K562 (cell line): Measurements from ENCODE around the gene AGBL1. TPM values are rescaled to one million over a fixed set of nuclear protein-coding genes. Genes with fewer than 3 reads are reported as not detected.

Experiments used
- ATAC-seq: fragments of 200-7000 bp; cut with Tn5 transposase; 3 replicates; pipeline ENCODE4 v1.9.1; 2020; ENCODE audit warnings: moderate library complexity
- BruUV-seq: library from RNA; stranded (reverse); fragments of 400-500 nt; replicated peaks from 2 replicates; lab custom pipeline; 2021; lab: Mats Ljungman, UMichigan
- CTCF ChIA-PET: fragments of 300-600 bp; formaldehyde crosslinking; extraction: SDS; loops from one replicate; lab custom pipeline; 2021; ENCODE audit warnings: low intra/inter-chr PET ratio; lab: Yijun Ruan, JAX
- POLR2A ChIA-PET: fragments of 300-600, 350-650 bp; sonication (Branson Sonifier 250); formaldehyde crosslinking; extraction: SDS; loops from one replicate; lab custom pipeline; 2021; ENCODE audit warnings: antibody characterized with exemption, inconsistent platforms; lab: Yijun Ruan, JAX
- DNase-seq, 4 experiments: peaks; one replicate each; pipeline versions ENCODE4 v3.0.0 to v3.0.0-alpha.2; 2011 to 2018; ENCODE audit warnings: low spot score in 3 of 4, mixed read lengths in 3 of 4; ENCODE audit errors: extremely low read depth in 1 of 4
- FAIRE-seq: peaks from 2 replicates; lab custom pipeline; 2011; peaks lifted over from hg19 to GRCh38; lab: Jason Lieb, UNC
- H2AFZ ChIP-seq: 2 replicates; pipeline ENCODE4 v1.6.0; 2011; ENCODE audit warnings: low read depth, low read length, control low read depth, inconsistent platforms
- H3K27ac ChIP-seq: fragments of 200-600 bp; 3 replicates; pipeline ENCODE4 v1.8.0; 2011; ENCODE audit warnings: low read depth, mild to moderate bottlenecking, control low read depth, inconsistent platforms, low read length, moderate library complexity, mixed read lengths; ENCODE audit errors: extremely low read depth
- H3K27me3 ChIP-seq, 2 experiments: fragments of 300-600 bp in 1 of 2; 2 replicates in 1 of 2; 3 replicates in 1 of 2; pipeline versions ENCODE4 v1.6.0 to v1.8.0; 2011; ENCODE audit warnings: inconsistent platforms in 2 of 2, low read length in 2 of 2, mild to moderate bottlenecking in 1 of 2, mixed read lengths in 1 of 2, moderate library complexity in 1 of 2; ENCODE audit not compliant: control insufficient read depth in 2 of 2, insufficient read depth in 2 of 2
- H3K36me3 ChIP-seq: fragments of 300-600 bp; 3 replicates; pipeline ENCODE4 v1.8.0; 2011; ENCODE audit warnings: mild to moderate bottlenecking, low read length, inconsistent platforms; ENCODE audit not compliant: control insufficient read depth, insufficient read depth
- H3K4me1 ChIP-seq, 2 experiments: fragments of 200-600 bp in 1 of 2; replicated peaks in 1 of 2; 2 replicates in 1 of 2; 3 replicates in 1 of 2; pipeline versions ENCODE4 v1.5.1 to v1.8.0; 2011; ENCODE audit warnings: inconsistent platforms in 2 of 2, low read length in 2 of 2, mild to moderate bottlenecking in 1 of 2, mixed read lengths in 1 of 2, moderate library complexity in 1 of 2; ENCODE audit not compliant: control insufficient read depth in 2 of 2, insufficient read depth in 2 of 2
- H3K4me2 ChIP-seq: 2 replicates; pipeline ENCODE4 v1.6.1; 2011; ENCODE audit warnings: low read length, control low read depth, inconsistent platforms, mixed read lengths; ENCODE audit not compliant: insufficient read depth
- H3K4me3 ChIP-seq: fragments of 200-600 bp; sonication (generic), shearing (Covaris generic); 2 replicates; pipeline ENCODE4 v1.5.1; 2016; ENCODE audit warnings: control low read depth, inconsistent platforms
- H3K79me2 ChIP-seq: fragments of 200-600 bp; 3 replicates; pipeline ENCODE4 v1.8.0; 2011; ENCODE audit warnings: low read length, inconsistent platforms; ENCODE audit not compliant: control insufficient read depth, insufficient read depth
- H3K9ac ChIP-seq, 2 experiments: 2 replicates each; pipeline versions ENCODE4 v1.6.0 to v1.6.1; 2011; ENCODE audit warnings: low read depth in 2 of 2, low read length in 2 of 2, control low read depth in 1 of 2, inconsistent platforms in 1 of 2, mild to moderate bottlenecking in 1 of 2, mixed read lengths in 1 of 2; ENCODE audit not compliant: insufficient read depth in 1 of 2
- H3K9me1 ChIP-seq: one replicate; pipeline ENCODE4 v1.6.0; 2011; ENCODE audit warnings: inconsistent platforms, mild to moderate bottlenecking, low read length, moderate library complexity; ENCODE audit not compliant: control insufficient read depth, insufficient read depth
- H3K9me3 ChIP-seq: replicated peaks from 2 replicates; pipeline ENCODE4 v1.5.1; 2011; ENCODE audit warnings: low read depth, low read length, inconsistent platforms; ENCODE audit not compliant: control insufficient read depth, insufficient read depth
- H4K20me1 ChIP-seq: replicated peaks from 2 replicates; pipeline ENCODE4 v1.6.1; 2011; ENCODE audit warnings: low read length, inconsistent platforms, mixed read lengths; ENCODE audit not compliant: control insufficient read depth, insufficient read depth
- NR2F6 ChIP-seq: fragments of 450-650 bp; formaldehyde crosslinking; IDR thresholded peaks from 2 replicates; pipeline ENCODE4 v1.4.0; 2020; ENCODE audit warnings: mild to moderate bottlenecking
- PHB ChIP-seq: fragments of 250-450 bp; sonication (Bioruptor Pico); IDR thresholded peaks from 2 replicates; pipeline ENCODE4 v1.5.0; 2021
- RBM14 ChIP-seq: fragments of 200-400 bp; formaldehyde crosslinking; IDR thresholded peaks from 2 replicates; pipeline ENCODE4 v1.6.1; 2018; ENCODE audit warnings: low read depth, mild to moderate bottlenecking, low read length, moderate library complexity, borderline replicate concordance; ENCODE audit not compliant: insufficient read depth
- SMAD3 ChIP-seq: fragments of 450-650 bp; formaldehyde crosslinking; conservative IDR thresholded peaks from 2 replicates; pipeline ENCODE4 v1.4.0; 2020; ENCODE audit warnings: mild to moderate bottlenecking
- ZBTB17 ChIP-seq: fragments of 450-650 bp; formaldehyde crosslinking; IDR thresholded peaks from 2 replicates; pipeline ENCODE4 v1.4.0; 2020; ENCODE audit warnings: mild to moderate bottlenecking
- ZKSCAN8 ChIP-seq: fragments of 200-800 bp; sonication (Bioruptor generic); IDR thresholded peaks from 2 replicates; pipeline ENCODE4 v1.6.1; 2016; ENCODE audit warnings: missing genetic modification characterization, missing compliant biosample characterization
- ZNF165 ChIP-seq: fragments of 250-450 bp; sonication (Bioruptor Pico); IDR thresholded peaks from 2 replicates; pipeline ENCODE4 v1.4.0; 2020; ENCODE audit warnings: borderline replicate concordance
- ZNF408 ChIP-seq: fragments of 250-450 bp; sonication (Bioruptor Pico); IDR thresholded peaks from 2 replicates; pipeline ENCODE4 v1.4.0; 2020; ENCODE audit warnings: low read depth, mild to moderate bottlenecking, moderate library complexity
- WGBS: fragments of 100-300 bp; shearing (Covaris generic); methylation state at CpG from one replicate; pipeline ENCODE4 v1.1.6; 2016; ENCODE audit warnings: low coverage, mixed read lengths; ENCODE audit not compliant: insufficient coverage; ENCODE audit errors: missing lambda C conversion rate; 5-methylcytosine and 5-hydroxymethylcytosine counted together
- in situ Hi-C: fragments of 300-500 bp; cut with MboI; formaldehyde crosslinking; loops from 4 replicates; pipeline ENCODE4 v1.15.0; 2018; ENCODE audit warnings: inconsistent platforms, mixed read lengths
- intact Hi-C: fragments of 100-400 bp; cut with micrococcal nuclease; formaldehyde crosslinking; loops from 2 replicates; pipeline ENCODE4 v1.14.2; 2022
- polyA plus RNA-seq, 8 experiments: library from polyadenylated mRNA; depleted of rRNA in 4 of 8; stranded (reverse) in 5 of 8; unstranded in 3 of 8; fragments of >200 nt; fragmentation: Nextera tagmentation in 2 of 8; fragmentation: Illumina TruSeq in 1 of 8; extraction: Ambion mirVana in 2 of 8; extraction: Trizol in 1 of 8; gene quantifications; 2 replicates each; pipeline versions ENCODE4 v1.2.1 to v1.2.3, GENCODE V29; 2011 to 2014; ENCODE audit warnings: inconsistent platforms in 1 of 8, missing spikeins in 1 of 8
- total RNA-seq, 7 experiments: library from RNA; depleted of rRNA in 6 of 7; stranded (reverse); fragments of >200 nt in 6 of 7; fragmentation: Illumina TruSeq in 2 of 7; extraction: Trizol in 2 of 7; gene quantifications; 2 replicates each; pipeline versions ENCODE4 v1.2.1 to v1.2.3, GENCODE V29; 2011 to 2021; ENCODE audit warnings: low replicate concordance in 1 of 7
- TF ChIP-seq, protein P1 (sequence below): fragments of 450-650 bp; IDR thresholded peaks from 2 replicates; pipeline ENCODE4 v1.6.1; 2018; ENCODE audit not compliant: partially characterized antibody
- TF ChIP-seq, protein P2 (sequence below): fragments of 250-450 bp; sonication (Bioruptor Pico); IDR thresholded peaks from 2 replicates; pipeline ENCODE4 v1.4.0; 2020; ENCODE audit warnings: mild to moderate bottlenecking, moderate library complexity

The AGBL1 gene
- total and polyA plus RNA-seq, 9 of the 15 experiments (the other 6 are each of a cell fraction or from before 2014, with no cell fraction given): not detected

- H3K27me3 ChIP-seq: no peaks in the 10 kb centered on the region
- ATAC-seq: no peak
- no peaks in the 10 kb centered on the region for H3K4me1 ChIP-seq
- no peak overlapping the region for H3K4me2 ChIP-seq
- H2AFZ ChIP-seq: no peak overlapping the region
- no peaks in the 10 kb centered on the region for H4K20me1 ChIP-seq
- no peak for DNase-seq
- POLR2A ChIA-PET: no interaction called here
- TF ChIP-seq ZNF165 (CRISPR knock-in tag): no peak
- TF ChIP-seq, all 486 proteins: peak for 0
- H3K27ac ChIP-seq: no peak overlapping the region
- H3K9ac ChIP-seq: no peak overlapping the region
- under 1% methylated on average over 10 of the region's 10 CpGs for WGBS
- H3K9me3 ChIP-seq: no peaks in the 10 kb centered on the region
- no peaks in the 10 kb centered on the region for H3K36me3 ChIP-seq
- in situ Hi-C loops: no loop called here
- no peak overlapping the region for H3K4me3 ChIP-seq
- H3K9me1 ChIP-seq: no peaks in the 10 kb centered on the region
- CTCF ChIA-PET: no interaction called here
- BruUV-seq: no TSS peak
- FAIRE-seq: no peak
- intact Hi-C loops: no loop called here
- H3K79me2 ChIP-seq: no peaks in the 10 kb centered on the region
Measured at GRCh38 chr15:86892774-86893449, 813.2 kb downstream of the AGBL1 start.

- DNase-seq: no peak
- in situ Hi-C loops: no loop called here
- Histone ChIP-seq H3K9ac (no peak overlapping the region), H3K79me2 (no peaks in the 10 kb centered on the region), H3K4me1 (no peaks in the 10 kb centered on the region), H4K20me1 (no peaks in the 10 kb centered on the region), H3K4me3 (no peak overlapping the region), H3K9me1 (no peaks in the 10 kb centered on the region), H3K27ac (no peak overlapping the region), H3K9me3 (no peaks in the 10 kb centered on the region), H3K4me2 (no peak overlapping the region), H3K36me3 (no peaks in the 10 kb centered on the region), H2AFZ (no peak overlapping the region), H3K27me3 (no peaks in the 10 kb centered on the region)
- CTCF ChIA-PET: no interaction called here
- no peak for ATAC-seq
- WGBS: 6% methylated on average over 3 of the region's 3 CpGs
- FAIRE-seq: no peak
- no TSS peak for BruUV-seq
- POLR2A ChIA-PET: interaction anchor here (0.5 kb wide), 1 partner anchor 565 kb away, joined by 3 read pairs; no protein-coding TSS in a partner anchor
- intact Hi-C loops: no loop called here
- TF ChIP-seq ZBTB17 (CRISPR knock-in tag) (no peak), ZKSCAN8 (CRISPR knock-in tag) (no peak), NR2F6 (CRISPR knock-in tag) (no peak), RBM14 (no peak), SMAD3 (CRISPR knock-in tag) (no peak), ZNF408 (CRISPR knock-in tag) (no peak), PHB (CRISPR knock-in tag) (no peak)
- TF ChIP-seq, protein P1, sequence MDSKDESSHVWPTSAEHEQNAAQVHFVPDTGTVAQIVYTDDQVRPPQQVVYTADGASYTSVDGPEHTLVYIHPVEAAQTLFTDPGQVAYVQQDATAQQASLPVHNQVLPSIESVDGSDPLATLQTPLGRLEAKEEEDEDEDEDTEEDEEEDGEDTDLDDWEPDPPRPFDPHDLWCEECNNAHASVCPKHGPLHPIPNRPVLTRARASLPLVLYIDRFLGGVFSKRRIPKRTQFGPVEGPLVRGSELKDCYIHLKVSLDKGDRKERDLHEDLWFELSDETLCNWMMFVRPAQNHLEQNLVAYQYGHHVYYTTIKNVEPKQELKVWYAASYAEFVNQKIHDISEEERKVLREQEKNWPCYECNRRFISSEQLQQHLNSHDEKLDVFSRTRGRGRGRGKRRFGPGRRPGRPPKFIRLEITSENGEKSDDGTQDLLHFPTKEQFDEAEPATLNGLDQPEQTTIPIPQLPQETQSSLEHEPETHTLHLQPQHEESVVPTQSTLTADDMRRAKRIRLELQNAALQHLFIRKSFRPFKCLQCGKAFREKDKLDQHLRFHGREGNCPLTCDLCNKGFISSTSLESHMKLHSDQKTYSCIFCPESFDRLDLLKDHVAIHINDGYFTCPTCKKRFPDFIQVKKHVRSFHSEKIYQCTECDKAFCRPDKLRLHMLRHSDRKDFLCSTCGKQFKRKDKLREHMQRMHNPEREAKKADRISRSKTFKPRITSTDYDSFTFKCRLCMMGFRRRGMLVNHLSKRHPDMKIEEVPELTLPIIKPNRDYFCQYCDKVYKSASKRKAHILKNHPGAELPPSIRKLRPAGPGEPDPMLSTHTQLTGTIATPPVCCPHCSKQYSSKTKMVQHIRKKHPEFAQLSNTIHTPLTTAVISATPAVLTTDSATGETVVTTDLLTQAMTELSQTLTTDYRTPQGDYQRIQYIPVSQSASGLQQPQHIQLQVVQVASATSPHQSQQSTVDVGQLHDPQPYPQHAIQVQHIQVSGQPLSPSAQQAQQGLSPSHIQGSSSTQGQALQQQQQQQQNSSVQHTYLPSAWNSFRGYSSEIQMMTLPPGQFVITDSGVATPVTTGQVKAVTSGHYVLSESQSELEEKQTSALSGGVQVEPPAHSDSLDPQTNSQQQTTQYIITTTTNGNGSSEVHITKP: no peak
- TF ChIP-seq, protein P2, sequence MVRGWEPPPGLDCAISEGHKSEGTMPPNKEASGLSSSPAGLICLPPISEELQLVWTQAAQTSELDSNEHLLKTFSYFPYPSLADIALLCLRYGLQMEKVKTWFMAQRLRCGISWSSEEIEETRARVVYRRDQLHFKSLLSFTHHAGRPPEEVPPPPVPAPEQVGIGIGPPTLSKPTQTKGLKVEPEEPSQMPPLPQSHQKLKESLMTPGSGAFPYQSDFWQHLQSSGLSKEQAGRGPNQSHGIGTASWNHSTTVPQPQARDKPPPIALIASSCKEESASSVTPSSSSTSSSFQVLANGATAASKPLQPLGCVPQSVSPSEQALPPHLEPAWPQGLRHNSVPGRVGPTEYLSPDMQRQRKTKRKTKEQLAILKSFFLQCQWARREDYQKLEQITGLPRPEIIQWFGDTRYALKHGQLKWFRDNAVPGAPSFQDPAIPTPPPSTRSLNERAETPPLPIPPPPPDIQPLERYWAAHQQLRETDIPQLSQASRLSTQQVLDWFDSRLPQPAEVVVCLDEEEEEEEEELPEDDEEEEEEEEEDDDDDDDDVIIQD (CRISPR knock-in tag): no peak
Measured at GRCh38 chr15:86894269-86894668, 814.6 kb downstream of the AGBL1 start.
